ENCODE results near the gene KLC4.
A peak's percentile ranks its signal among the peaks of the same experiment; 100 is the strongest.
"Not testable (repeated sequence)": the region's sequence is repeated elsewhere in the genome, so short reads cannot be mapped to it uniquely, and the experiment has no call there.

KLC4 gene

DNA sequence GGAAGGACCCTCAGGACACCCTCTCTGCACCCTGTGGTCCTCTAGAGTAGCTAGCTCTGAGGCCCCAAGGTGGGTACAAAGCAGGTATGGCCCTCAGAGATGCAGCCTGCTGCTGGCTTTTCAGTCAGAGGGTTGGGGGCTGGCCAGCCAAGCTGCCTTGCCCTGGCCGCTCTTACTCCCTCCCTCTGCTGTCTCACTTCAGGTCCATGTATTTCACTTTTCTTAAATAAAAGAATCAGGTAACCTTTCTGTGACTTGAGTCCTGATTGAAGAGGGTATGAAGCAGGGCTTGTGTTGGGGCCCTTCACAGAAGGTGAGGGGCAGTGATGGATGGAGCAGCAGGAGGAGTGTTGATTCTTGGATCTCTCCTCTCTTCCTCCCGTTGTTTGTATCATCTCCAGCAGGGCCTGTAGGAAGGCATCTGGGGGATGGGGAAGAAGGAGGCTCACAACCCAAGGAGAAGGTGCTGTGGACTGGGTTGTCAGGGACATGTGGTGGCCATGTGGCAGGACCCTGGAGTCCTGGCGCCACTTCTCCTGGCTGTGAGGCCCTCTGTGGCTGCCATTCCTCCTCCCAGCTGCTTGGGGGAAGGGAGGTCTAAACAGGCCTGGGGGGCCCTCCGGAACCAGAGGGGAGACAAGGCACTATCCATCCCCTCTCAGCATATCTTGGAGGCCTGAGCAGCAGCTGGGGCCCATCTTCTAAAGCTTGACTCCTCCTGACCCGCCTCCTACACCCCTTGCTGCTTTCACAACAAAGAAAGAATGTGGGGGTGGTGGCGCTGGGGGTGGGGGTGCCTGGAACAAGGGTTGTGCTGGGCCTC is 15.6 kb downstream of the KLC4 start:
- DNase-seq = no peak

DNA sequence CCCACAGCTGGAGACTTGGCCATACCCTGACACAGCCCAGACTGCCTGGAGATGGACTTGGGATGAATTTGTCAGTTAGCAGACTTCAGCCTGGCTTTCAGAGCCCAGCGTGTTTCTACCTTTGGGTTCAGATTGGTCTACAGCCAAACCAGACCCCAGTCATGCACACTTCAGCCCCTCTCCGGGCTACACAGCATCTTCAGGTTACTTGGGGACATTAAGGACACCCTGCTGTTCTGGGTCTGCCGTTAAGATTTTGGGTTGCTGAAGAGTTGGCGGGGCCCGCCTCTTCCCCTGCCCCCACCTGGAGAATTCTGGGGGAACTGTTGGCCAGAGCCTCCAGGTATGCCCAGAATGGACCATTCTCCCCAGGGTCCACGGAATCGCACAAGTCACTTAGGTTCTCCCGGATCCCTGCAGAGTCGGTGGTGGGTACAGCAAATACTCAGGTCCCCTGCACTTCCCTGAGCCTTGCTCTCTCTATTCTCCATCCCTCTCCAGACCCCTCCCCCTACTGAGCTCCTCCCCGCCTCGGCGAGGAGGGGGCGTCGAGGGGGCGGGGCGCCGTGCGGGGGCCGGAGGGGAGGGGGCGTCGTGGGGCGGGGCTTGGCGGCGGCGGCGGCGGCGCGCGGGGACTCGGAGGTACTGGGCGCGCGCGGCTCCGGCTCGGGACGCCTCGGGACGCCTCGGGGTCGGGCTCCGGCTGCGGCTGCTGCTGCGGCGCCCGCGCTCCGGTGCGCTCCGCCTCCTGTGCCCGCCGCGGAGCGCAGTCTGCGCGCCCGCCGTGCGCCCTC is 16.4 kb downstream of the KLC4 start, which contains the start of gene PTK7:
TSS of gene PTK7 (plus strand) at position 645 of the 794 bp plus-strand sequence. CDS start 175 bp downstream, outside the sequence.
- peak; percentile 44 for DNase-seq

DNA sequence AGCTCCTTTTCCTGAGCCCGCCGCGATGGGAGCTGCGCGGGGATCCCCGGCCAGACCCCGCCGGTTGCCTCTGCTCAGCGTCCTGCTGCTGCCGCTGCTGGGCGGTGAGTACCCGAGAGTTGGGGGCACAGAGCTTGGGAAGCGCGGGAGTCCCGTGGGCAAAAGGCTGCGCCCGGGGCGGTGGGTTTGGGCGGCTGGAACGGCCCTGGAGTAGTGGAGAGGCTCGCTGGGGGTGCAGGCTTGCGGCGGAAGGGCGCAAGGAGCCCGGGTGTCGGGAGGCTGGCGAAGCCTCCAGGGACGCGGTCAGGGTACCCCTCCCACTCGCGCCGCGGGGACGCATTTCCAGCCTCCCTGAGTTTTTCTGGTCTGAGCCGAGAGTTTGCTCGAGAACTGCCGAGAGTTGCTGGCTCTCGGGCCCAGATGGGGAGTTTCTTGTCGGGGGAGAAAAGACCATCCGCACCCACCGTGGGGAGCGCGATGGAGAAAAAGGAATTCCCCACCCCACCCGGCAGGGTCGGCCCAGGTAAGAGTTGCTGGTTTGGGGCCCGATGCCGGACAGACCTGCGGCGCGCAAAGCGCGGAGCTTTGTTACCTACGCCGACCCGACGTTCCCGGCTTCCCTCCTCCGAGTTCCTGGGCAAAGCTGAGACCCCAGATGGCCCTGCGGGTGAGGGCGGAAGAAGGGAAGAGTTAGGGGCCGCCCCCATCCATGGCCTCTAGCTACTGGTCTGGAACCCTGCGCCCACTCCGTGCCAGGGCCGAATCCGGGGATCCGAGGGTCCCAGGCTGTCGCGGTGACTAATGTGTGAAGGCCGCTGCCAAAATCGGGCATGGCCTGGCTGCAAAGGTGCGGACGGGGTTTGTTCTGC is 17.3 kb downstream of the KLC4 start:
- DNase-seq = no peak

DNA sequence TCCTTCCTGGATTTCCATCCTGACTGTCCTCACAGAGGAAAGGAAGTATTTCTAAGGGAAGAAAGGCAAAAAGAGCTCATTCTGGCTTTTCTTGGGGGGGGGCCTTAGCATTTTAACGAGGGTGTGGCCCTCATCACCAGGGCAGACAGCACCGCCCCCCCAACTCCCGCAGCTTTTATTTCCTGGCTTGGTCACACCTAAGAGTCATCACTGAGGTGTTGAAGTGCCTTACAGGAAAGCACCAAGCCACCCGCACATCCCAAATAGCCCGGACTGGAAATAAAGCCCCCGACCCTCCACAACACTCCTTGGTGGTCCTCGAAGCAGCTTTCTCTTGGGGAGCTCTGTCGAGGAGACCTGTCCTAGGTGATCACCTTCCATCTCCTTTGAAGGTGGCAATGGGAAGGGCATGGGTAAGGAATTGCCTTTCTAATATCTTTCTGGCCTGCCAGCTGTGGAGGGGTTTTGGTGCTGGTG is 17.9 kb downstream of the KLC4 start:
- no peak for DNase-seq

DNA sequence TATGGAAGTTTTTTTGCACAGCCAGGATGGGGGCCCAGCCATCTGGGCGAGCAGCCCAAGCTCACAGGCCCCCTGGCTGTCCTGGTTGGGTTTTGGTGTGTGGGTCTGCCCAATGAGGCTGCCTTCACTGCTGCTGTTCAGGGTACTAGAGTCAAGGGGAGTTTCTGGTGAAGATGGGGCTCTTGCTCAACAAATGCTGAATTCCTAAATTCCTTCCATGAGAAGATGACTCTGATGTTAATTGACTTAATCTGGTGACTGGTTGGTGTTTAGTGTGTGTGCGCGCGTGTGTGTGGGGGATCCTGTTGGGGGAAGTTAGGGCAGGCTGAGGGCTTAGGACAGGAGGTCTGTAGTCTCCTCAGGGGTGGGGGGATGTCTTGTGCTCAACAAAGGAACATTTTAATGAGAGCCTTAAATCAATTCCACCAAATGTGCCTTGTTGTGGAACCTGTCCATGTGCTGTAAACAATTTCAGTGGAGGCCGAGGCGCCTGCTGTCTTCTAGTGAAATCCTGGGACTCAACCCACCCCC is 18.6 kb downstream of the KLC4 start:
- no peak for DNase-seq

DNA sequence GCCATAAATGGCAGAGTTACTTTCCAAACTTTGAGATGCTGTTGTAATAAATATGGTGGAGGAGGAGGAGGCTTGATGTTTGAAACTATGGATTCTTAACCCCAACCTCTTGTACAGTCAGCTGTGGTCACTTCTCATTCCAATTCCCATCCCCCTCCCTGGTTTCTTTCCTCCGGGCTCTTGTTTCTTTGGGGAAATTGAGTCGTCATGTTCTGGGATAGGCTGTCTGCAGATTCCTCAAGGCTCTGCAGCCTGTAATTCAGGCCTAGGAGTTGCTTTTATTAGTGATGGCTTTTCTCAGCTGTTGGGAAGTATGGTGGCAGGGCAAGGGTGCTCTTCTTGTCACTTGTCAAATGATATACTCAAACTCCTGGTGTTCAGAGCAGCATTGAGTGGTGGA is 19.3 kb downstream of the KLC4 start:
- DNase-seq = no peak

DNA sequence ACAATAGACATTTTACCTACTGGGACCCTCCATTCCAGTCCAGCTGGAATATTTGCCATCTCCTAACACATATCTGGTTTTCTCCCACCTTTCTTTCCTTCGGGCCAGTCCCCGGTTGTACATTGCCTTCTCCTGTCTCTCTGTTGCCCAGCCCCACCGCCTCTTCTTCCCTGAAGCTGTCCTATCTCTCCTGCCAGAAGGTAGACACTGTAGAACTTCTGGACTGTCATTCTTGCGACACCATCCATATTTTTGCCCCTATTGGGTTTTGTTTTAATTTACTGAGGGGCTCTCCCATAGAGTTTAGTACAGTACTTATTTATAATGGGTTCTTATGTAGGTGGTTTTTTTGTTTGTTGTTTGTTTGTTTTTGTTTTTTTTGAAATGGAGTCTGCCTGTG is 21.6 kb downstream of the KLC4 start:
- peak; percentile 11 for DNase-seq

DNA sequence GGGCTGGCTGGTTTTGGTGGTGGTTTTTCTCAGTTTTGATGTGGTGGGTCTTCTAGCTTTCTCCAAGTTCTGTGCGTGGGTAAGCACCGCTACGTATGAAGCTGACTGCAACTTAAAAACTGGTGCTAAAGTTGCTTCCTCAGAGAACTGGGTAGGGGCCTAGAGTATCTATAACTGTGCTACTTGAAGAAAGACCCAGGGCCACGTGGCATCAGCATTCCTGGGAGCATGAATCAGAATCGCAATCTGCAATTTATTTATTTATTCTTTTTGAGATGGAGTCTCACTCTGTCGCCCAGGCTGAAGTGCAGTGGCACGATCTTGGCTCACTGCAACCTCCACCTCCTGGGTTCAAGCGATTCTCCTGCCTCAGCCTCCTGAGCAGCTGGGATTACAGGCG is 22.5 kb downstream of the KLC4 start:
- not testable (repeated sequence) for DNase-seq

DNA sequence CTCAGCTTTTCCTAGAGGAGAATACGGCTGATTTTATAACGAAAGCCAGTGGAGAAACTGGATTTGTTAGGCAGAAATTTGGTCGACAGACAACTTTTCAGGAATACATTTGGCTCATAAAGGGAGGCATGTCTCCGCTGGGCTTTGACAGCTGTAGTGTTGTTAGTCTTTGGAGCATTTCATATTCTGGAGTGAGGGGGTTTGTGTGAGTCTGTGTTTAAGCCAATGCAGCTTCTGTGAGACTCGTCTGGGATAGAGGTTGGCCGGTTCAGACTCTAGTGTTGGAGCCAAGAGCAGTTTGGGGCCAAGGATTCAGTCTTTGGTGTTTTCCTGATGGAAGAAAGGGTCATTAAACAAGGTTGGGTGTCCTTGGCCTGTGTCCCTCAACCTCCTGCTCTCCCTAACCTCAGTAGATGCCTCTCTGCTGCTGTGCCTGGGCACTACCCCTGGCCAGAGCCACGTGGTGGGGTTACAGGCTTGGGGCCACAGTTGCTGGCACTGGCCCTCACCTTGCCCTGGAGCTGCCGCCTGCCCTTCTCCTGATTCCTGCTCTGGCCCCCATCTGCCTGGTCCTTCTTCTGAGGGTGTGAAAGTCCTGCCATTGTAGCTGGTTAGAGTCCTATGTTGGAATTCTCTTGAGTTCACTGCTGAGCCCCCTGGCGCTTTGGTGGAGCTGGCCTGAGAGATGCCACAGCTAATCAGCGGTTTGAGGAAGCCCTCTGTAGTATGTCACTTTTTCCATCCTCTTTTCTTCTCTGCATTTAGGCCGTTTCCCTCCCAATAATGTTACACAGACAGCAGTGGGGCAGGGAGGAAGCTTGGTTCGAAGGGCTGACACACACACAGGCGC is 23.6 kb downstream of the KLC4 start:
- no peak for DNase-seq

DNA sequence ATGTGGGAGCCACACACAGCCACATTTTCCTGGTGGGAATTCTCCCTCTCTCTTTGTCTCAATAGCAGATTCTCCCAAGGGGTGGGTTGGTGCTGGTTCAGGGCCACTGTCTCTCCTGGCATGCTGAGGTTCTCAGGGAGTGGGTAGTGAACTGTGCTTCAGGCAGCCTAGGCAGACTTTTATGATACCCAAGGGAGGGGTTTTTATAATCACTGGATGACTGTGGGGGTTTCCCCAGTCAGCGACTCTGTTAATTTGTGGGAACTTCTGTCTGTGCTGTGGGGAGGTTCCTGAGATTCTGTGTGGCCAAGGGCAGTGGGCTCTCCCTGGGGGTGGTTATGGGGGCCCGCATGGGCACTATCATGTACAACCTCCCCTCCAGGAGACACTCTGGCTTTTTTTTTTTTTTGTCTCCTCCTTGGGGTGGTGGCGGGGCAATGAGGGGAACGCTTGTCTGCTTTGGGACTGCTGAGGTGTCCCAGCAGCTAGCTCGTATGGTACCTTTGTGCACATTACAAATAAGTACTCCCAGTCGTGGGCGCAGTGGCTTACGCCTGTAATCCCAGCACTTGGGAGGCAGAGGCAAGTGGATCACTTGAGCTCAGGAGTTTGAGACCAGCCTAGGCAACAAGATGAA is 26.7 kb downstream of the KLC4 start:
- DNase-seq = no peak

DNA sequence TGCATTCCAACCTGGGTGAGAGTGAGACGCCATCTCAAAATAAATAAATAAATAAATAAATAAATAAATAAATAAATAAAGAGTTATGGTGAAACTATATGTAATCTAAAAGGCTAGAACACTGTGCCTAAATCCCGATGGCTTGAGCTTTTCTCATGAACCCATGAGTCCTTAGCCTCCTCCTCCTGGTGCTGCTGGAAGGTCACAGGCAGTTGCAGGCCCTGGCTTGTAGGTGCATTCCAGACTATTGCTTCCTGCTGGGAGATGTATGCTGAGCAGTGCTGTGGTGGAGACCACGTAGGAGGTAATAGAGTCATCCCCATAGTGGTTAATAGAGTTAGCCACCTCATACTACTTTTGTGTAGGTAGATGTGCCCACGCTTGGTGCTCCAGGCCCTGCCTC is 29.2 kb downstream of the KLC4 start:
- DNase-seq = no peak

DNA sequence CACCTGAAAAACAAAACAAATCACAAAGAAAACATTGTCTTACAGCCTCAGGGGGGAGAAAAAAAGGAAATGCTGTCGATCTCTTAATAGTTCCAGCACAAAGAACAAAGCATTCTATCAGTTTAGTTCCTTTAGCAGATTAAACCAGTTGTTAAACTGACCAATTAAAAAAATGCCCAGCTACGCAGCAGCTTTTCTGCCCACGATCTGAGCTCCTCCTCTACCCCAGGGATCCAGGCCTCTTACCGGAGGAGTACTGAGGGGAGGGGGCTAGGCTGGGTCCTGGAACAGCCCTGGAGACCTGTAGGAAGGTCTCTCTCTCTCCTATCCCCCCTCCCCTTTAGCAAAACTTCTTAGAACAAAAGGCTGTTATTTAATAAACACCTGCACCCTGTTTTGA is 30.0 kb downstream of the KLC4 start:
- DNase-seq = no peak

DNA sequence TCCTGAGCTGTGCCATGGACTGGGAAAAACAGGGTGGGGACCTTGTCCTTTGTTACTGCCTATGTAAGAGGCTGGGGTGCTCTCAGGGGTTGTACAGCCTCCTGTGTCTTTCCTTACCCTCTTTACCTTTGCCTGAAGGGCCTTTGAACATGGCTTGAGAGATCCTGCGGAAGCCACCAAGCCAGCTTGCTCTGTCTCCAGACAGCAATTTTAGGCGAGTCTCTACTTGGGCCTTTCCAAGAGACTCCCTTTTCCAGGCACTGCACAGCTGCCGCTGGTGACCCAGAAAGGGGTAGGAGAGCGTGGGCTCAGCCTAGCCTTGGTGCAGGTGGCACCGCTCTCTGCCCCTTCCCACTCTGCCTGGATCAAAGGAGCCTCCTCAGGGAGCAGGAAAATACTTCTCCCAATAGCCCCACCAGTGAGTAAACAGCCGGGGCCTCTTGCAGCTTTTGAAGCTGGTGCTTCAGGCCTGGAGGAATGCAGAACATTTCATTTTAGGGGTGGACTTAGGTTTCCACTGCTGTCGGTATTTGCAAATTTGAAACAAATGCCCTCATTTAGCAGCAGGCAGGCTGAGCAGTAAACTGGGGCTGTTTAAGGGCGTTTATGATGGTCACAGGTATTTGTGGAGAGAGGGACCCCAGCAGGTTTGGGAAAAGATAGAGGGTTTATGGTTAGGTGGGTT is 30.6 kb downstream of the KLC4 start:
- DNase-seq = no peak

DNA sequence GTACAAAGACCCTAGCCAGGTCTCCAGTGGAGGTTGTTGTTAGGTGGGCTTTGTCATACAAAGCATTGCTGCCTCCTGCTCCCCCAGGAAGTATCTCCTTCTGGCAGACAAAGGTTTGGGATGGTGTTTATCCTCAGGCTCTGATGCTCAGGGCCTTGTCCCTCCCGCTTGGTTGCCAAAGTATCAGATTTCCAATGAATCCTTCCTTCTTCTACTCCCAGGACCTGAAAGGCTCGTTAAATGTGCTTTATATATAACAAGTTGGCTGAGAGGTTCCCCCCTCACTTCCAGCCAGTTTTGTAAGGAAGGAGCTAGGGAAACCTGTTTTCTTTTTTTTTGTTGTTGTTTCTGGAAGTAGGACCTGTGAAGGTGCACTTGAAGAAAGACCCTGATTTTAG is 31.1 kb downstream of the KLC4 start:
- DNase-seq = no peak

DNA sequence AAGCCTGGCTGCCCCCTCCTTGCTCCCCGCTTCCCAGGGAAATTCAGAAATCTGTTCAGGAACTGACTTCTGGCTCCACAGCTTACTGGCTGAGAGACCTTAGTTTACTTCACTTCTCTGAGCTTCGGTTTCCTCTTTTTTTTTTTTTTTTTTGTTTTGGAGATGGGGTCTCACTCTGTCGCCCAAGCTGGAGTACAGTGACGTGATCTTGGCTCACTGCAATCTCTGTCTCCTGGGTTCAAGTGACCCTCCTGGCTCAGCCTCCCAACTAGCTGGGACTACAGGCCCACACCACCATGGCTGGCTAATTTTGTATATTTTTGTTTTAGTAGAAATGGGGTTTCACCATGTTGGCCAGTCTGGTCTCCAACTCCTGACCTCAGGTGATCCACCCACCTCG is 31.6 kb downstream of the KLC4 start:
- no peak for DNase-seq

DNA sequence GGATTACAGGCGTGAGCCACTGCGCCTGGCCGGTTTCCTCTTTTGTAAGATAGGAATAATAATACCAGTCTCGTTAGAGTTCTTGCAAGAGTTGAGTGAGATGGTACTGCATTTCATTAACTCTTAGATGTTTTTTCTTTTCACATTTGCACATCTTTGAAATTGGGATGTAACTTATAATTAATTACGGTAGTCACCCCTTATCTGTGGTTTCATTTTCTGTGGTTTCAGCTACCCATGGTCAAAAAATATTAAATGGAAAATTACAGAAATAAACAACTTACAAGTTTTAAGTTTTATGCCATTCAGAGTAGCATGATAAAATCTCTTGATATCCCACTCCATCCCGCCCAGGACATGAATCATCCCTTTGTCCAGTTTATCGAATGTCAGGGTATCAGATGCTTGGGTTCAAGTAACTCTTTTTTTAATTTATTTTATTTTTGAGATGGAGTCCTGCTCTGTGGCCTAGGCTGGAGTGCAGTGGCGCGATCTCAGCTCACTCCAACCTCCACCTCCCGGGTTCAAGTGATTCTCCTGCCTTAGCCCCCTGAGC is 32.1 kb downstream of the KLC4 start:
- no peak for DNase-seq

DNA sequence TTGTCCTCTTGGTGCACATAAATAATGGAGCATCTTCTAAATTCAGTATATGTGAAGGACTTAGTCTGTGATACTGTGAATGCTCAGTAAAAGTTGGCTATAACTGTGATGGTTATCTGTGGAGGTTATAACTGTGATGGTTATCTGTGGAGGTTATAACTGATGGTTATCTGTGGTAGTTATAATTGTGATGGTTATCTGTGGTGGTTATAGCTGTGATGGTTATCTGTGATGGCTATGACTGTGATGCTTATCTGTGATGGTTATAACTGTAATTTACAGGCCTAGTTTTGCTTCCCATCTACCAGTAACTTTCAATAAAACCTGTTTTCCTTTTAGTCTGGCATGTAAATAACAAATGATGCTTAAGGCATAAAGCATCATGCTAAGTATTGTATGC is 33.2 kb downstream of the KLC4 start:
- DNase-seq = no peak

DNA sequence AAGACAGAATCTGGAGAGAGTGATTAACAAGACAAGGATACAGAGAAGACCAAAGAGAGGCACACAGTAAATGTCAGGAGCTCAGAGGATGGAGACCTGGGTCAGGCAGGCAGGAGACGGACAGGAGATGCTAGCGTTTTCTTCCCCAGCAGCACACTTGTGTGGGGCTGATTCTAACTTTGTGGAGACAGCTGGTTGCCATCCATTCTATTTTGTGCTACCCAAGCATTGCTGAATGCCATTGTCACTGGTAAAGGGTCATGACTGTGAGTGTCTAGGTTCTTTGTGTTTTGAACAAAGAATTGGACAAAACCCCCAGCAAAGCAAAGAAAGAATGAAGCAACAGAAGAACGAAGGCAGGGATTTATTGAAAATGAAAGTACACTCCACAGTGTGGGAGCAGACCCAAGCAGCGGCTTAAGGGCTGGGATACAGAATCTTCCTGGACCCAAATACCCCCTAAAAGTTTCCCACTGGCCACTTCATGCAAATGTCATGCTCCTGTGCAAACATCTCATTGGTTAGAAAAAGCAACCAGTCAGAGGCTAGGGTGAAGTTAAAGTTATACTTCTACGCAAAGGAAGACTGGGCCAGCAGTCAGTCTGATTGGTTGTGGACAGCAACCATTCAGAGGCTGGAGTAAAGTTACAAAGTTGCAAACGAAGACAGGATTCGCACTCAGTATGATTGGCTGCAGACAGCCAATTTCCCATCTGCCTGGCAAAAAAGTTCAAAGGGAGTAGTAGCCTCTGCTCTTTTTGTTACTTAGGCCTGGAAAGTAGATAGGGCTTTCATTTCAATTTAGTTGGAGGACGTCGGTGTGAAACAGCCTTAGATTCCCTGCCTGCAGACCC is 34.2 kb downstream of the KLC4 start:
- peak; percentile 60 for DNase-seq

DNA sequence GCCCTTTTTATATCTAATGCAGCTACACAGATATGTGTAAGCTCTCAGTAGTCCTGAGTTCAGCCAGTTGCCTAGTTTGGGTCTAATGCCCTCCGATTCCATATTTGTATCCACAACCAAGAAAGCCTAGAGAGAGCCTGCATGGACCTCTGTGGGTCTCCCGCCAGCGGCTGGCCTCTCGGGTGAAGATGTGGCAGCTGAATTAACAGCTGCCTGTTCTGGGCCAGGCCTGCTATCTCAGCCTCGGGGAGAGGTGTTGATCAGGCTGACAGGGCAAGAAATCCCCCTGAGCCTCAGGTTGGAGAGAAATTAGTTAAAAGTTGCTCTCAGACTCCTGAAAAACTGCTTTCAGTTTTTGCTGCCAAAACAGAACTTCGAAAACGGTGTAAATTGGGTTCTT is 36.5 kb downstream of the KLC4 start:
- no peak for DNase-seq
